GM10266 (cell line): ENCODE results near the gene SMTN.

Experiments
- DNase-seq: peaks from one replicate; pipeline ENCODE4 v3.0.0; 2012; ENCODE audit errors: extremely low spot score
- TF ChIP-seq, protein P1 (sequence below): IDR thresholded peaks from 2 replicates; pipeline ENCODE4 v1.5.1; 2012; ENCODE audit warnings: mild to moderate bottlenecking, low read depth; ENCODE audit not compliant: control insufficient read depth, insufficient read depth; ENCODE audit errors: missing control alignments

Gene SMTN

DNA sequence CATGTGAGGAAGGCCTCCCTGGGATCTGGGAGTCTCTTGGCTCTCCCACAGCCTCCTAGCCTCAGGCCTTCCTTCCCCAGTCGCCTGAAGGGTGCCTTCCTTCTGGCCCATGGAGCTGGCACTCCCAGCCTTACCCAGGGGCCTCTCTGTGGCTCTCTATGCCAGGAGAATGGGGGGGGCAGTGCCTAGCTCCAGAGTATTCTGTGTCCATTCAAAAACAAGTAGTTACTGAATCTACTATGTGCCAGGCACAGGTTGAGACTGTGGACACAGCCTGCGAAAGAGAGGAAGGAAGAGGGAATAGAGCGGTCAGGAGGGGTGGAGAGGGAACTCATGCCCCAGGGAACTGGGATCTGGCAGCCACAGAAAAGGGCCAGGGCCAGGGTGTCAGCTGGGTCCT lies 61.9 kb downstream of the SMTN start:
- no peak for DNase-seq
- TF ChIP-seq, protein P1, sequence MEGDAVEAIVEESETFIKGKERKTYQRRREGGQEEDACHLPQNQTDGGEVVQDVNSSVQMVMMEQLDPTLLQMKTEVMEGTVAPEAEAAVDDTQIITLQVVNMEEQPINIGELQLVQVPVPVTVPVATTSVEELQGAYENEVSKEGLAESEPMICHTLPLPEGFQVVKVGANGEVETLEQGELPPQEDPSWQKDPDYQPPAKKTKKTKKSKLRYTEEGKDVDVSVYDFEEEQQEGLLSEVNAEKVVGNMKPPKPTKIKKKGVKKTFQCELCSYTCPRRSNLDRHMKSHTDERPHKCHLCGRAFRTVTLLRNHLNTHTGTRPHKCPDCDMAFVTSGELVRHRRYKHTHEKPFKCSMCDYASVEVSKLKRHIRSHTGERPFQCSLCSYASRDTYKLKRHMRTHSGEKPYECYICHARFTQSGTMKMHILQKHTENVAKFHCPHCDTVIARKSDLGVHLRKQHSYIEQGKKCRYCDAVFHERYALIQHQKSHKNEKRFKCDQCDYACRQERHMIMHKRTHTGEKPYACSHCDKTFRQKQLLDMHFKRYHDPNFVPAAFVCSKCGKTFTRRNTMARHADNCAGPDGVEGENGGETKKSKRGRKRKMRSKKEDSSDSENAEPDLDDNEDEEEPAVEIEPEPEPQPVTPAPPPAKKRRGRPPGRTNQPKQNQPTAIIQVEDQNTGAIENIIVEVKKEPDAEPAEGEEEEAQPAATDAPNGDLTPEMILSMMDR: no peak

DNA sequence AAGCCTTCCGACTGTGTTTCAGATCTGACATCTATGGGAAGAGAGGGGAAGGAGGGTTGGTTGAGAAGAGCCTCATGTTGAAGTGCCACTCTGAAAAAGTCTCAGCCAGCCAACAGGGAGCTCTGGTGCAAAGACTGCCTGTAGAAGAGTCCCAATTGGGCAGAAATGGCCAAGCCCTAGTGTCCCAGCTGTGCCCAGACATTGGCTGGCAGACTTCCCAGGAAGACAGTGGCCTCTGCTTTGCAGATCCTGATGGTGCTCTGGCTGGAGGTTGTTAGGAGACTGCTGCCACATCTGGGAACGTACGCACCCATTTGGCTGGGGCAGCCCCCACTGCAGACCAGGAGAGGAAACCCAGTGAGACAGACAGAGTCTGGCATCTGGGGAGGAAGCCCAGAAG lies 62.4 kb downstream of the SMTN start:
- DNase-seq: no peak
- TF ChIP-seq, protein P1: no peak

DNA sequence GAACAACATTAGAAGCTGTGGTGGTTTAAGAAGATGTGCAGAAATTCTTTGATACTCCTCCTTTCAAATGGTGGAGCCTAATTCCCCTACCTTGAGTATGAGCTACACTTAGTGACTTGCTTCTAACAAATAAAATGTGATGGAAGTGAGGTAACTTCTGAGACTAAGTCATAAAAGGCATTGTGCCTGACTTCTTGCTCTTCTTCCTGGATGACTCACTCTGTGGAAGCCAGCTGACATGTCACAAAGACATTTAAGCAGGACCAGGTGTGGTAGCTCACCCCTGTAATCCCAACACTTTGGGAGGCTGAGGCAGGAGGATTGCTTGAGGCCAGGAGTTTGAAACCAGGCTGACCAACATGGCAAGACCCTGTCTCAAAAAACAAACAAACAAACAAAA lies 63.1 kb downstream of the SMTN start:
- TF ChIP-seq, protein P1: no peak
- DNase-seq: no peak

DNA sequence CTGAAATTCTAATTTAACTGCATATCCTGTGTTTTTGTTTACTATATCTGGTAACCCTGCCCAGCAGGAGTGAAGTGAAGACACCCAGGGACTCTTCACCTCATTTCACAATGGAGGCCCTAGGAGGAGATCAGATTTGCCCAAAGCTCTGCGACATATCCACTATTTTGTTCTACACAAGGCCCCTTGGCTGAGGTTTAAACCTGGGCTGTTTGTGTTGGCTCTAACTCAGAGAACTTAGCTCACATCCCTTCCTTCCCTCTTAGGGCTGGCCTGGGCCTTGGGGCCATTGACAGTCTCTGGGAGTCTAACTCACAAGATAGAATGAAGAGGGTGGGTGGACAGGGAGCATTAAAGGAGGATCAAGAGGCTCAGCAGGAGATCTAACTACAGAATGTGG lies 67.4 kb downstream of the SMTN start:
- TF ChIP-seq, protein P1: no peak
- DNase-seq: peak; percentile 4

DNA sequence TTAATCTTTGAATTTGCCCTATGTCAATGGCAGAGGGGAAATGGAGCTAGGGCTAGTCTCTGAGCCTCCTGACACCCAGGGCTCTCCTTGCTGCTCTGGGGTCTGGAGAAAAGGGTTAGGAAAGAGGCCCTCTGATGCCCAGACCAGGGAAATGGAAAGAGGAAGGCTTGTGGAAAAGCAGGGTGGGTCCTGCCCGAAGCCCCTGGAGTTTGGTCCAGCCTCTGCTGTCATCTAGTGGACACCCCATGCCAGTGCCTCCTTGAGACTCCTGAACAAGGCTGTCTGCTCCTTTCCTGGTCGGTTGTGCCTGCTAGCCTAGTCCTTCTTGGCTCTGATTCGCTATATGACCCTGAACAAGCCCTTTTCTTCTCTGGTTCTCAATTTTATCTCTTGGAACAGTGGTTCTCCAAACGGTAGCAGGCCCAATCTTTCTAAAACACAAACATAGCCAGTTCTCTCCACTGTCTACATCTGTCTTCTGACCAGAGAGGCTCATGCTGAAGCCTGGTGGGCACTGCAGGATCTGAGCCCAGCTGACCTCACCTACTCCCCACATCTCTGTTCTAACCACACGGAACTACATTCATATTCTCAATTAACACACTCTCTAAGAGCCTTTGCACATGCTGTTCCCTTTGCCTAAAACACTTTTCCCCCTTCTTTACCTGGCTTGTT lies 68.0 kb downstream of the SMTN start:
- TF ChIP-seq, protein P1: peak; percentile 72
- peak; percentile 71 for DNase-seq

DNA sequence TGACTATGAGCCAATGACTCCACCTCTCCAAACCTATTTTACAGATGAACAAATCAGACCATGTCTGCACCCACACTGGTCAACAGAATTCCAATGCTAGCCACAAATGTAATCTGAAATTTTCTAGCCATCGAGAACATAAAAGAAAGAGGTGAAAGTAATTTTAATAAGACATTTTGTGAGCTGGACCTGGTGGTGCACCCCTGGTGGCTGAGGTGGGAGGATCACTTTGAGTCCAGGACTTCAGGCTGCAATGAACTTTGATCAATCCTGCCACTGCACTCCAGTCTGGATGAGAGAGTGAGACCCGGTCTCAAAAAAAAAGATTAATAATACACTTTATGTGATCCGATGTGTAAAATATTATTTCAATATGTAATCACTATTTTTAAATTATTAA lies 69.5 kb downstream of the SMTN start:
- DNase-seq: no peak
- TF ChIP-seq, protein P1: no peak

DNA sequence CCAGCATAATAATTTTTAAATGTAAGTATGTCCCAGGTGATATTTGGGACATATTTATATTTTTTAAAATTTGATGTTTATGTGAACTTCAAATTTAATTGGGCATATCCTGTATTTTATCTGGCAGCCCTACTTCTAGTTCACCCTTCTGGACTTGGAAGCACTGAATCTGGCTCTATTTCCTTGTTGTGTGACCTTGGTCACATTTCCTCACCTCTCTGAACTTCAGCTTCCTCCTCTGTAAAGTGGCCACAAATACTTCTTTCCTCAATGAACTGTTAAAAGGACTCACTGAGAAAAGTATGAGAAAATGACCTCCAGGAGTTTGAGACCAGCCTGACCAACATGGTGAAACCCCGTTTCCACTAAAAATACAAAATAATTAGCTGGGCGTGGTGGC lies 70.8 kb downstream of the SMTN start:
- TF ChIP-seq, protein P1: no peak
- DNase-seq: no peak
